DND-41 (cell line): ENCODE measurements around the gene PER2.

Experiments used
- ATAC-seq: fragments of 200-7000 bp; cut with Tn5 transposase; 3 replicates; pipeline ENCODE4 v1.9.1; 2021; ENCODE audit warnings: low read depth; ENCODE audit not compliant: insufficient read depth
- DNase-seq: peaks from one replicate; pipeline ENCODE4 v3.0.0-alpha.2; 2020
- H2AFZ ChIP-seq: 2 replicates; pipeline ENCODE4 v1.6.0; 2012; ENCODE audit warnings: low read depth, low read length
- H3K27ac ChIP-seq: 2 replicates; pipeline ENCODE4 v1.5.1; 2012; ENCODE audit warnings: low read length, inconsistent platforms
- H3K27me3 ChIP-seq: fragments of 200-600 bp; sonication (generic); 2 replicates; pipeline ENCODE4 v1.6.0; 2012; ENCODE audit warnings: low read length, mild to moderate bottlenecking, inconsistent platforms; ENCODE audit not compliant: insufficient read depth, poor library complexity
- H3K36me3 ChIP-seq: 2 replicates; pipeline ENCODE4 v1.5.1; 2012; ENCODE audit warnings: low read length, inconsistent platforms; ENCODE audit not compliant: insufficient read depth
- H3K4me1 ChIP-seq: 2 replicates; pipeline ENCODE4 v1.5.1; 2012; ENCODE audit warnings: mild to moderate bottlenecking, low read length; ENCODE audit not compliant: insufficient read depth
- H3K4me2 ChIP-seq: 2 replicates; pipeline ENCODE4 v1.6.0; 2012; ENCODE audit warnings: mild to moderate bottlenecking, moderate library complexity, low read length, inconsistent platforms; ENCODE audit not compliant: insufficient read depth
- H3K4me3 ChIP-seq, 2 experiments: fragments of 200-600 bp in 1 of 2; shearing (Covaris generic) in 1 of 2; 2 replicates each; pipeline ENCODE4 v1.5.1; 2012 to 2016; ENCODE audit warnings: inconsistent platforms in 2 of 2, low read length in 2 of 2, mild to moderate bottlenecking in 2 of 2, low read depth in 1 of 2, moderate library complexity in 1 of 2
- H3K79me2 ChIP-seq: 2 replicates; pipeline ENCODE4 v1.6.0; 2012; ENCODE audit warnings: low read length, inconsistent platforms; ENCODE audit not compliant: insufficient read depth
- H3K9ac ChIP-seq: 2 replicates; pipeline ENCODE4 v1.6.0; 2012; ENCODE audit warnings: low read depth, mild to moderate bottlenecking, inconsistent platforms, low read length, moderate library complexity
- H3K9me3 ChIP-seq: 2 replicates; pipeline ENCODE4 v1.5.1; 2012; ENCODE audit warnings: low read length, moderate library complexity, mild to moderate bottlenecking, inconsistent platforms; ENCODE audit not compliant: insufficient read depth, severe bottlenecking
- H4K20me1 ChIP-seq: 2 replicates; pipeline ENCODE4 v1.6.0; 2012; ENCODE audit warnings: low read length; ENCODE audit not compliant: insufficient read depth
- EZH2 ChIP-seq: IDR thresholded peaks from 3 replicates; pipeline ENCODE4 v1.6.1; 2012; ENCODE audit warnings: borderline replicate concordance, low read depth, mild to moderate bottlenecking, moderate library complexity, low read length, inconsistent platforms; ENCODE audit not compliant: severe bottlenecking
- TF ChIP-seq, protein P1 (sequence below): IDR thresholded peaks from 2 replicates; pipeline ENCODE4 v1.5.1; 2012; ENCODE audit warnings: borderline replicate concordance, low read length, moderate library complexity, mild to moderate bottlenecking; ENCODE audit not compliant: poor library complexity, severe bottlenecking; ENCODE audit errors: extremely low read depth

The PER2 gene

DNA sequence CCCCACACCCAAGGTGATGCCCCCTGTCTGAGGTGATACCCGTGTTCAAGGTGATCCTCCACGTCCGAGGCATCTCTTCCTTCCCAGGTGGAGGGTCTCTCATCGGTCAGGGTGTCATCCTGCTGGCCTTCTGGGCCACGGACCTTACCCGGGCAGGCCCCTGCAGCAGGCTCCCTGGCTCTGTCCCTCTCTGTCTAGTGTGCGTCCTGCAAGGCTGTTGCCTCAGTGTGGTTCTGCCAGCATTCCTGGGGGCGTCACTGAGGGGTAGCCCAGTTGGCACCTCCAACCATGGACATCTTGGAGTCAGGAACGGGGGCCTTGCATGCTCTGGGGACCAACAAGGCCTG lies 5.6 kb upstream of the PER2 start:
- H3K4me2 ChIP-seq: no peak overlapping the region
- DNase-seq (no peak), ATAC-seq (no peak)
- no peak overlapping the region for H3K27ac ChIP-seq
- H3K36me3 ChIP-seq: no peaks in the 10 kb centered on the region
- no peaks in the 10 kb centered on the region for H3K9me3 ChIP-seq
- H3K79me2 ChIP-seq: no peaks in the 10 kb centered on the region
- H4K20me1 ChIP-seq: 0 out of 2 replicates have a peak, but pooled peaks cover 3% of the 10 kb centered on the region
- TF ChIP-seq, protein P1, sequence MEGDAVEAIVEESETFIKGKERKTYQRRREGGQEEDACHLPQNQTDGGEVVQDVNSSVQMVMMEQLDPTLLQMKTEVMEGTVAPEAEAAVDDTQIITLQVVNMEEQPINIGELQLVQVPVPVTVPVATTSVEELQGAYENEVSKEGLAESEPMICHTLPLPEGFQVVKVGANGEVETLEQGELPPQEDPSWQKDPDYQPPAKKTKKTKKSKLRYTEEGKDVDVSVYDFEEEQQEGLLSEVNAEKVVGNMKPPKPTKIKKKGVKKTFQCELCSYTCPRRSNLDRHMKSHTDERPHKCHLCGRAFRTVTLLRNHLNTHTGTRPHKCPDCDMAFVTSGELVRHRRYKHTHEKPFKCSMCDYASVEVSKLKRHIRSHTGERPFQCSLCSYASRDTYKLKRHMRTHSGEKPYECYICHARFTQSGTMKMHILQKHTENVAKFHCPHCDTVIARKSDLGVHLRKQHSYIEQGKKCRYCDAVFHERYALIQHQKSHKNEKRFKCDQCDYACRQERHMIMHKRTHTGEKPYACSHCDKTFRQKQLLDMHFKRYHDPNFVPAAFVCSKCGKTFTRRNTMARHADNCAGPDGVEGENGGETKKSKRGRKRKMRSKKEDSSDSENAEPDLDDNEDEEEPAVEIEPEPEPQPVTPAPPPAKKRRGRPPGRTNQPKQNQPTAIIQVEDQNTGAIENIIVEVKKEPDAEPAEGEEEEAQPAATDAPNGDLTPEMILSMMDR: no peak
- TF ChIP-seq EZH2: no peak
- H3K27me3 ChIP-seq: peaks cover 4% of the 10 kb centered on the region
- no peak overlapping the region for H2AFZ ChIP-seq
- H3K4me1 ChIP-seq: peaks cover 13% of the 10 kb centered on the region
- H3K9ac ChIP-seq: no peak overlapping the region
- no peak overlapping the region for H3K4me3 ChIP-seq

DNA sequence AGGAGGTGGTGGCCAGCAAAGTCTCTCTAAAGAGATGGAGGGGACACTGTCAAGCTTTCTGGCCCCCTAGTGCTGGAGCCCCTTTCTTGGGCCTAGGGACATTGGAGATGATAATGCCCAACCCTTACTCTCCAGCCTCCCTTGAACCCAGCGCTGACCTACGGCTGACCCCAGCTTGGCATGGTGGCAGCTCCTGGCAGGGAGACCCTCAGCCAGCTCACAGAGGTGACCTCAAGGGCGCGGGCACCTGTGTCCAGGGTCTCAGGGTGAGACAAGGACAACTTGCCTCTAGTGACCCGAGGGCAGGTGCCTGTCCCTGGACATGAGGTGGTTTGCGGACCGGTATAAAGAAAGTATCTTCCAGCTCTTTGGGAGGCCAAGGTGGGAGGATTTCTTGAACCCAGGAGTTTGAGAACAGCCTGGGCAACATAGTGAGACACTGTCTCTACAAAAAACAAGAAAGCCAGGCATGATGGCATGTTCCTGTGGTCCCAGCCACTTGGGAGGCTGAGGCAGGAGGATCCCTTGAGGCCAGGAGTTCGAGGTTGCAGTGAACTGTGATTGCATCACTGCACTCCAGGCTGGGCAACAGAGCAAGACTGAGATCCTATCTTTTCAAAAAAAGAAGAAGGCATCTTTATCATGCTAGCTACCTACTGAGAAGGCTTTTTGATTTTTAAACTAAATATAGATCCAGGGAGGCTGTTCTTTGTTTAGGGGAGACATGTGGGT lies 3.3 kb upstream of the PER2 start:
- Histone ChIP-seq H4K20me1 (peaks cover 18% of the 10 kb centered on the region; the same call in 1 of the 2 replicates), H3K27me3 (no peaks in the 10 kb centered on the region), H3K4me1 (peaks cover 25% of the 10 kb centered on the region), H3K27ac (no peak overlapping the region), H3K4me3 (no peak overlapping the region), H3K9ac (no peak overlapping the region), H3K36me3 (no peaks in the 10 kb centered on the region; the same call in 1 of the 2 replicates), H3K9me3 (no peaks in the 10 kb centered on the region), H3K4me2 (no peak overlapping the region), H3K79me2 (peaks cover 16% of the 10 kb centered on the region), H2AFZ (no peak overlapping the region)
- TF ChIP-seq, protein P1: no peak
- TF ChIP-seq EZH2: no peak
- DNase-seq (no peak), ATAC-seq (no peak)

DNA sequence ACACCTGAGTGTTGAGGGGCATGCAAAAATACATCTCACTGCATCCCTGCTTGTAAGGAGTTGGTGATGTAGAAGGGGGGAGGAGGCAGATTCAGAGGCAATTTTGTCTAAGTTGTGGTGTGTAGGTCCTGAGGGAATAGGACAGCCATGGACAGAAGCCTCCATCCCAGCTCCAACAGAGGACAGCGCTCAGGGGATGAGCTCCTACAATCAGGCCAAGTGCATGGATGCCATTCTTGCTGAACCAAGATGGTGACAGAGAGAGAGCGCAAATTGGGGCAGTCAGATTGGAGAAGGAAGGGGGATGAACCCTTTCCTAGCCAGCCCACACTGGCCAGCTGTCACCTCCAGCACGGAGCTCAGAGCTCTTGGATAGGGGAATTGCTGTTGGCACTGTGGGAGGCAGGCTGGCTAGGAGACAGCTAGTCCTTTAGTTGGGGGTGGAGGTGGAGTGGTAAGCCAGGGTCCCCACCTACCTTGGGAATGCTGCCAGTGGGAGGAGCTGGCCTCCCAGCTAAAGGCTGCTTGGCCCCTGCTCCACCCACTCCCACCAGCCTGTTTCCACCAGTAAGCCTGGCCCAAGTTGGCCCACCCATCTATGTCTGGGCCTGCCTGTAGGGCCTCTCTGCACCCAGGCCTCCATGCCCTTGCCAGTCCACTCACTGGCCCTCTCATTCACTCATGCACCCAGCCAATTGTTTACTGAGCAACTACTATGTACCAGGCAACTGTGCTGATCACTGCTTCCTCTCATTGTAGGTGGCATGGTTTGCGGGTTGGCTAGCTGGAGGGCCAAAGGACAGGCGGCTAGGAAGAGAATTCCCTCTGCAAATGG lies 2.5 kb upstream of the PER2 start:
- Histone ChIP-seq H3K79me2 (peaks cover 24% of the 10 kb centered on the region), H3K36me3 (no peaks in the 10 kb centered on the region; the same call in 1 of the 2 replicates), H3K4me3 (no peak overlapping the region), H2AFZ (no peak overlapping the region), H3K27ac (no peak overlapping the region), H3K27me3 (no peaks in the 10 kb centered on the region), H3K4me1 (peaks cover 33% of the 10 kb centered on the region), H4K20me1 (peaks cover 25% of the 10 kb centered on the region; the same call in 1 of the 2 replicates), H3K9ac (no peak overlapping the region), H3K4me2 (no peak overlapping the region), H3K9me3 (no peaks in the 10 kb centered on the region)
- DNase-seq: no peak
- TF ChIP-seq, protein P1: no peak
- TF ChIP-seq EZH2: no peak
- no peak for ATAC-seq
